Measurements from ENCODE around the gene CHST3.

The CHST3 gene

DNA sequence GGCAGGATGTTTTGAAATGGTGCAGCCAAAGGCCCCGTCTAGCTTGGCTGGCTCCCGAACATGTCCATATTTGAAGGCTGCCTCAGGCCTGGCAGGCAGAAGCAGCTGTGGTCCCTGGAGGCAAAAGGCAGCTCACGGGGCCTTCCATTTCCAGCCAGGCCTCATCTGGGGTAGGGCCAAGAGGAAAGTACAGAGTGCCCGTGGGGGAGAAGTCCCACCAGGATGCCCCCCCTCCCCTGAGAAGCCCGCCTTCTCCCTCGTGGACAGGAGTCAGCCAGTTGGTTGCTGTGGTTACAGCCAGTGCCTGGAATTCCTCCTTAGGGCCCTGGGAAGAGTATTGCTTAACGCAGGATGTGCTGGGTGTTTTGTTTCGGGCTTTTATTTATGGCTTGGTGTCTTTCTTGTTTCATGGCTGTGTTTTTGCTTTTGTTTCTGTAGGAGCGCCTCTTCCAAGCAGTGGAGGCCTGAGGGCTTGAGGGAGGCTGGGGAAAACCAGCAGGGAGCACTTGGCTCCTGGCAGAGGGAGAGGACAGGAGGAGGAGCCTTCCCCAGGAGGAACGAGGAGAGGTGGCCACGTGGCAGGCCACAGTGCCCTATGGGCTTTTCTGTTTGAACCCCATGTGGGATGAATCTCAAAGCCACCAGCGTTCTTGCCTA, 45.4 kb downstream of the CHST3 start:
- Histone ChIP-seq H3K27ac (peak overlapping the region; percentile 85 to 90), H3K9me3 (no peaks in the 10 kb centered on the region), H3K4me3 (peak overlapping the region in 1 of 2 donors; percentile 12), H3K4me1 (peaks cover 7 to 65% (median 37%) of the 10 kb centered on the region in 4 donors), H3K27me3 (no peaks in the 10 kb centered on the region), H3K36me3 (peaks cover 21 to 39% (median 26%) of the 10 kb centered on the region in 3 donors)
- DNase-seq, result peak; percentile 96 to 100
- TF ChIP-seq, protein P1, sequence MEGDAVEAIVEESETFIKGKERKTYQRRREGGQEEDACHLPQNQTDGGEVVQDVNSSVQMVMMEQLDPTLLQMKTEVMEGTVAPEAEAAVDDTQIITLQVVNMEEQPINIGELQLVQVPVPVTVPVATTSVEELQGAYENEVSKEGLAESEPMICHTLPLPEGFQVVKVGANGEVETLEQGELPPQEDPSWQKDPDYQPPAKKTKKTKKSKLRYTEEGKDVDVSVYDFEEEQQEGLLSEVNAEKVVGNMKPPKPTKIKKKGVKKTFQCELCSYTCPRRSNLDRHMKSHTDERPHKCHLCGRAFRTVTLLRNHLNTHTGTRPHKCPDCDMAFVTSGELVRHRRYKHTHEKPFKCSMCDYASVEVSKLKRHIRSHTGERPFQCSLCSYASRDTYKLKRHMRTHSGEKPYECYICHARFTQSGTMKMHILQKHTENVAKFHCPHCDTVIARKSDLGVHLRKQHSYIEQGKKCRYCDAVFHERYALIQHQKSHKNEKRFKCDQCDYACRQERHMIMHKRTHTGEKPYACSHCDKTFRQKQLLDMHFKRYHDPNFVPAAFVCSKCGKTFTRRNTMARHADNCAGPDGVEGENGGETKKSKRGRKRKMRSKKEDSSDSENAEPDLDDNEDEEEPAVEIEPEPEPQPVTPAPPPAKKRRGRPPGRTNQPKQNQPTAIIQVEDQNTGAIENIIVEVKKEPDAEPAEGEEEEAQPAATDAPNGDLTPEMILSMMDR (IDR thresholded peaks at IDR 0.05), result no peak
- intact Hi-C loops (cut with DNase I; ENCODE audit: low total_unique reads), result no loop called here

DNA sequence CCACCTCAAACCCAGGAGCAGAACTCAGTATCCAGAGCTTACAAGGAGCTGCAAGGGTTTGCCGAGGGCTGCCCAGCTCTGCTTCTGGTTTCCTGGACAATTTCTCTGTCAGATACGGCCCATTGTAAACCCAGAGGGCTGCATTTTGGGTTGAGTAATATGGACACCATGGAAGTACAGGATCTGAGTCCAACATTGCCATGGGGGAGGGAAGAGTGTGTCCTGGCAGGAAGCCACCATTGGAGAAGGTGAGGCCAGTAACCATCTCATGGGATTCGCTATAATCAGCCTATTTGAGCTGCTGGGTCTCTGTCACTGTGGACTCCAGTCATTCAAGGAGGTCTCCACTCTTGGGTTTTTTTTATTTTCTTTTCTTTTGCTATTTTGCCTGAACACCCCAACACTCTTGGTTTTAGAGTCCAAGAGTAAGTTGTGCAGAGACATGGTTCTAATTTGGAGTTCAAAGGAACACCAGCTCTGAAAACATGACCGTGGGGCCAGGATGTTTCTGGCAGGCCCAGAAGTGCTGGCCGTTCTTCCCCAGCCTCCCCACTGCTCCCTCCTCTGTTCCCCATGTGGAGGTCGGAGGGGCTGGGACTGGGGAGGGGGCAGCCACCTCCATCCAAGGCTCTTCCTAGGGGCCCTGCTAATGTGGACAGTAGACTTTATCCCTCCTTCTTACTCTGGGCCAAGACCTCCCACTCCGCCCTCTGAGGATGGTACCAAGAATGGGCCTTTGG, 46.2 kb downstream of the CHST3 start:
- Histone ChIP-seq H3K27ac (peak overlapping the region; percentile 85 to 90), H3K4me3 (no peak overlapping the region), H3K4me1 (peaks cover 7 to 68% (median 40%) of the 10 kb centered on the region in 4 donors), H3K9me3 (no peaks in the 10 kb centered on the region), H3K27me3 (no peaks in the 10 kb centered on the region), H3K36me3 (peaks cover 21 to 34% (median 25%) of the 10 kb centered on the region in 3 donors)
- DNase-seq, result peak in 1 of 2 donors; percentile 30
- TF ChIP-seq, protein P1 (IDR thresholded peaks at IDR 0.05), result no peak
- intact Hi-C loops (cut with DNase I; ENCODE audit: low total_unique reads), result no loop called here

DNA sequence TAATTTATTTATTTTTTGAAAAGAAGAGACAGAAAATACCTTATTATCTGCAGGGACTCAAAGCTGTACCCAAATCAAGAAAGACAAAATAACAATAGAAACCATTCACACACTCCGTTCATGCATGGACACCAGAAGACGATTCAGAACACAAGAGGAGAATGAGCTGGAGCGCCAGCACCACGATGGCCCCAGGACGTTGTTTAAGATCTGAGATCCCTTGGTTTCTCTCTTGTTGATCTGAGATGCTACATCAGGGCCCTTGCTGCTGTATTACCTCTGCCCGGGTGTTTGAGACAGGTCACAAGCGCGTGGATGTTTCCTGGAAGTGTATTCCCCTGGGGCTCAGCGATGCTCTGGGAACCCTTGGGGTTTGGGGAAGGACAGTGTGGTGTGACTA, 46.8 kb downstream of the CHST3 start:
- H3K27ac ChIP-seq, result peak overlapping the region; percentile 85 to 90
- H3K9me3 ChIP-seq, result no peaks in the 10 kb centered on the region
- DNase-seq, result no peak
- H3K4me3 ChIP-seq, result no peak overlapping the region
- H3K4me1 ChIP-seq, result peaks cover 7 to 68% (median 43%) of the 10 kb centered on the region in 4 donors
- TF ChIP-seq, protein P1 (IDR thresholded peaks at IDR 0.05), result no peak
- H3K27me3 ChIP-seq, result no peaks in the 10 kb centered on the region
- peaks cover 19 to 28% (median 21%) of the 10 kb centered on the region in 3 donors for H3K36me3 ChIP-seq
- intact Hi-C loops (cut with DNase I; ENCODE audit: low total_unique reads), result no loop called here

DNA sequence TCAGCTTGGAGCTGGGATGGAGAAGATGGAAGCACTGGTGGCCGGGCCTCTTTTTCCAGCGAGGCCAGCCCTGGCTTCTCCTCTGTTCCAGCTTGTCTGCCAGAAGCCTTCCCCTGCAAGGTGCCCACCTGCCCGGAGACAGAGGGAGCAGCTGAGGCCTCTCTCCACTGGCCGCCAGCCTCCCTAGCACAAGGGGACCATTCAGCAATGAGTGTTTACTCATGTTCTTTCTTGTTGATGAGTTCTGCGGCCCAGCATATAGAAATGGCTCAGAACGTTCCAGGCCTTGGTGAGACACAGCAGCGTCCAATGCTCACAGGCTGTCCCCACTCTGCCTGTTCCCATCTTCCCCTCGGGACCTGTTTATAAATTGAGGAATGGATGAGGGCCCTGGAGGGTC, 47.3 kb downstream of the CHST3 start:
- intact Hi-C loops (cut with DNase I; ENCODE audit: low total_unique reads), result no loop called here
- Histone ChIP-seq H3K4me3 (no peak overlapping the region), H3K36me3 (peaks cover 18 to 24% (median 19%) of the 10 kb centered on the region in 3 donors), H3K9me3 (no peaks in the 10 kb centered on the region), H3K27ac (peak overlapping the region; percentile 85 to 90), H3K4me1 (peaks cover 7 to 68% (median 44%) of the 10 kb centered on the region in 4 donors), H3K27me3 (no peaks in the 10 kb centered on the region)
- TF ChIP-seq, protein P1 (IDR thresholded peaks at IDR 0.05), result no peak
- DNase-seq, result no peak

DNA sequence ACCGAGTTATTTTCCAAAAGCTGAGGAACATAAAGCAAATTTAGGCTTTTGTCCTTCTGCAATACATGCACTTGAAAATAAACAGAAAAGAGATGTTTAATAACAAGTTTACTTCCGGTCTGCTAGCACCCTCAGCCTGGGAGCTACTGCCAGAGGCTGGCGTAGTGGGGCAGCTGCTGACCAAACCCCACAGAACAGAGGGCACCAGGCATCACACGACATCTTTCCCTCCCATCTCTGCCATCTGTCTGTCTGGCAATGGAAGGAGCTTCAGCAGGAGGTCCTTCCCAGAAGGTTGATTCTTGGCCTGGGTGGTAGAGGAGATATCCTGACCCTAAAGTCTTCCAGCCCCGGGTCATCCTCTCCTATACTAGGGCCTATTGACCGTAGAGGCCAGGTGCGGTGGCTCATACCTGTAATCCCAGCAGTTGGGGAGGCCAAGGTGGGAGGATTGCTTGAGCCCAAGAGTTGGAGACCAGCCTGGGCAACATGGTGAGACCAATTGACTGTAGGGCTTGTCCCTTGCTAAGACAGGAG, 47.8 kb downstream of the CHST3 start:
- DNase-seq, result no peak
- TF ChIP-seq, protein P1 (IDR thresholded peaks at IDR 0.05), result no peak
- H3K4me3 ChIP-seq, result no peak overlapping the region
- H3K27me3 ChIP-seq, result no peaks in the 10 kb centered on the region
- peak overlapping the region; percentile 85 to 90 for H3K27ac ChIP-seq
- H3K36me3 ChIP-seq, result peaks cover 15 to 18% (median 17%) of the 10 kb centered on the region in 3 donors
- H3K9me3 ChIP-seq, result no peaks in the 10 kb centered on the region
- intact Hi-C loops (cut with DNase I; ENCODE audit: low total_unique reads), result no loop called here
- peaks cover 7 to 69% (median 48%) of the 10 kb centered on the region in 4 donors for H3K4me1 ChIP-seq

All from tibial artery (tissue), 4 donors.